Non-pigmented ciliary epithelial cell (primary cell): ENCODE measurements around the gene KRTAP2-3.
A peak's percentile ranks its signal among the peaks of the same experiment; 100 is the strongest.
"Not testable (repeated sequence)": the region's sequence is repeated elsewhere in the genome, so short reads cannot be mapped to it uniquely, and the experiment has no call there.

Source experiments
- DNase-seq: peaks from one replicate; pipeline ENCODE4 v3.0.0-alpha.2; 2010; ENCODE audit warnings: low read depth

Gene KRTAP2-3

GRCh38 chr17:41060052-41060604, at the start of gene KRTAP2-3:
Gene KRTAP2-3 (minus strand): TSS chr17:41060114. CDS start chr17:41060050, 64 bp downstream.
- DNase-seq, result peak; percentile 92

GRCh38 chr17:41108728-41109386, 48.9 kb upstream of the KRTAP2-3 start:
- not testable (repeated sequence) for DNase-seq

GRCh38 chr17:41107941-41108450, 48.1 kb upstream of the KRTAP2-3 start:
- DNase-seq, result no peak

- not testable (repeated sequence) for DNase-seq
These were observed 45.4 kb upstream of the KRTAP2-3 start, which contains the start of gene KRTAP4-9 for GRCh38 chr17:41105347-41105746. Gene KRTAP4-9 (plus strand): TSS chr17:41105389. CDS start chr17:41105389, 0 bp downstream.

- not testable (repeated sequence) for DNase-seq
These were observed 44.6 kb upstream of the KRTAP2-3 start for GRCh38 chr17:41104386-41105038.

GRCh38 chr17:41103896-41104295, 44.0 kb upstream of the KRTAP2-3 start:
- DNase-seq, result no peak

GRCh38 chr17:41101586-41102259, 41.8 kb upstream of the KRTAP2-3 start, which contains the start of gene KRTAP4-16:
Gene KRTAP4-16 (minus strand): TSS chr17:41102209. CDS start chr17:41102209, 0 bp downstream.
- no peak for DNase-seq

- DNase-seq, result peak; percentile 35
These were observed 40.0 kb upstream of the KRTAP2-3 start for GRCh38 chr17:41099682-41100480.

GRCh38 chr17:41098481-41098880, 38.6 kb upstream of the KRTAP2-3 start:
- DNase-seq, result peak; percentile 18

GRCh38 chr17:41098042-41098441, 38.1 kb upstream of the KRTAP2-3 start, which contains the start of gene KRTAP4-8:
Gene KRTAP4-8 (minus strand): TSS chr17:41098142. CDS start chr17:41098084, 58 bp downstream.
- no peak for DNase-seq

GRCh38 chr17:41096055-41096454, 36.1 kb upstream of the KRTAP2-3 start:
- no peak for DNase-seq

GRCh38 chr17:41088760-41089352, 28.9 kb upstream of the KRTAP2-3 start:
- DNase-seq, result not testable (repeated sequence)

- not testable (repeated sequence) for DNase-seq
These were observed 24.4 kb upstream of the KRTAP2-3 start, which contains the start of gene KRTAP4-7 for GRCh38 chr17:41084100-41084856. Gene KRTAP4-7 (plus strand): TSS chr17:41084150. CDS start chr17:41084207, 57 bp downstream.

- not testable (repeated sequence) for DNase-seq
These were observed 23.5 kb upstream of the KRTAP2-3 start for GRCh38 chr17:41083427-41083826.

- DNase-seq, result no peak
These were observed 22.7 kb upstream of the KRTAP2-3 start for GRCh38 chr17:41082626-41083025.

GRCh38 chr17:41076788-41077187, 16.9 kb upstream of the KRTAP2-3 start:
- DNase-seq, result no peak

- no peak for DNase-seq
These were observed 13.8 kb upstream of the KRTAP2-3 start for GRCh38 chr17:41073676-41074075.

GRCh38 chr17:41071606-41072360, 11.9 kb upstream of the KRTAP2-3 start:
- DNase-seq, result no peak

- DNase-seq, result no peak
These were observed 9.1 kb upstream of the KRTAP2-3 start for GRCh38 chr17:41069031-41069430.
